Suprapubic skin (tissue), 4 donors: ENCODE data around the gene ADAMTS12. TPM values are rescaled to one million over a fixed set of nuclear protein-coding genes. Genes with fewer than 3 reads are reported as not detected.

ENCODE experiments used
- DNase-seq, 2 donors: peaks; one replicate each; pipeline ENCODE4 v3.0.0-alpha.2; 2019; ENCODE audit warnings: low spot score in 2 of 2
- H3K27ac ChIP-seq: fragments of 200-600 bp; sonication (generic); one replicate; pipeline ENCODE4 v1.5.1; 2019
- H3K27me3 ChIP-seq: fragments of 200-600 bp; sonication (generic); one replicate; pipeline ENCODE4 v1.5.1; 2019
- H3K36me3 ChIP-seq: fragments of 200-600 bp; sonication (generic); one replicate; pipeline ENCODE4 v1.5.1; 2019
- H3K4me1 ChIP-seq: fragments of 200-600 bp; sonication (generic); one replicate; pipeline ENCODE4 v1.5.1; 2019
- H3K4me3 ChIP-seq: fragments of 200-600 bp; sonication (generic); one replicate; pipeline ENCODE4 v1.5.1; 2019; ENCODE audit warnings: mild to moderate bottlenecking
- H3K9me3 ChIP-seq: fragments of 200-600 bp; sonication (generic); one replicate; pipeline ENCODE4 v1.5.1; 2019
- CTCF ChIP-seq, 2 donors: fragments of 200-600 bp in 1 of 2; fragments of 450-650 bp in 1 of 2; sonication (generic) in 1 of 2; IDR thresholded peaks; one replicate each; pipeline ENCODE4 v1.5.1; 2016 to 2019; ENCODE audit warnings: antibody characterized with exemption in 2 of 2, mild to moderate bottlenecking in 1 of 2, moderate library complexity in 1 of 2
- EP300 ChIP-seq: sonication (generic); formaldehyde crosslinking; IDR thresholded peaks from one replicate; pipeline ENCODE4 v1.6.1; 2017; ENCODE audit warnings: antibody characterized with exemption
- POLR2A ChIP-seq, 2 donors: fragments of 450-650 bp; IDR thresholded peaks; one replicate each; pipeline ENCODE4 v1.6.1; 2017; ENCODE audit warnings: antibody characterized with exemption in 2 of 2, mild to moderate bottlenecking in 2 of 2, moderate library complexity in 2 of 2
- POLR2AphosphoS5 ChIP-seq, 3 donors: sonication (generic); formaldehyde crosslinking; IDR thresholded peaks; one replicate each; pipeline ENCODE4 v1.6.1; 2017; ENCODE audit warnings: antibody characterized with exemption in 3 of 3
- WGBS: methylation state at CpG from one replicate; pipeline ENCODE4 v1.1.5; 2018; 5-methylcytosine and 5-hydroxymethylcytosine counted together
- total RNA-seq, 4 donors: library from RNA; depleted of rRNA; stranded (reverse); fragments of >200 nt; gene quantifications; one replicate each; pipeline ENCODE4 v1.1.0, GENCODE V29; 2016

The ADAMTS12 gene
- total RNA-seq, 4 donors from 2014 or later, result 0.26 to 1.3 (median 0.57) TPM

- H3K4me3 ChIP-seq, result no peak overlapping the region
- no peaks in the 10 kb centered on the region for H3K4me1 ChIP-seq
- 18% methylated on average over 2 of the region's 2 CpGs for WGBS
- TF ChIP-seq CTCF (IDR thresholded peaks at IDR 0.05) (no peak), POLR2A (IDR thresholded peaks at IDR 0.05) (no peak), POLR2AphosphoS5 (IDR thresholded peaks at IDR 0.05) (no peak), EP300 (no peak)
- no peaks in the 10 kb centered on the region for H3K36me3 ChIP-seq
- H3K9me3 ChIP-seq, result no peaks in the 10 kb centered on the region
- no peaks in the 10 kb centered on the region for H3K27me3 ChIP-seq
- DNase-seq, result no peak
- no peak overlapping the region for H3K27ac ChIP-seq
These were observed 149.6 kb downstream of the ADAMTS12 start for GRCh38 chr5:33742181-33742580.

GRCh38 chr5:33738967-33739366 is 152.8 kb downstream of the ADAMTS12 start:
- H3K27ac ChIP-seq, result no peak overlapping the region
- TF ChIP-seq EP300, result no peak
- no peak for TF ChIP-seq POLR2A (IDR thresholded peaks at IDR 0.05)
- TF ChIP-seq CTCF (IDR thresholded peaks at IDR 0.05), result no peak
- TF ChIP-seq POLR2AphosphoS5 (IDR thresholded peaks at IDR 0.05), result no peak

GRCh38 chr5:33738097-33738496 is 153.7 kb downstream of the ADAMTS12 start:
- Histone ChIP-seq H3K4me1 (no peaks in the 10 kb centered on the region), H3K4me3 (no peak overlapping the region), H3K9me3 (no peaks in the 10 kb centered on the region), H3K27ac (no peak overlapping the region), H3K36me3 (no peaks in the 10 kb centered on the region), H3K27me3 (no peaks in the 10 kb centered on the region)
- no peak for DNase-seq
- TF ChIP-seq EP300 (no peak), POLR2AphosphoS5 (IDR thresholded peaks at IDR 0.05) (no peak), CTCF (IDR thresholded peaks at IDR 0.05) (no peak), POLR2A (IDR thresholded peaks at IDR 0.05) (no peak)
- WGBS, result 76% methylated on average over 3 of the region's 3 CpGs

More at GRCh38 chr5:33738967-33739366, 152.8 kb downstream of the ADAMTS12 start:
- Histone ChIP-seq H3K4me3 (no peak overlapping the region), H3K4me1 (no peaks in the 10 kb centered on the region), H3K27me3 (no peaks in the 10 kb centered on the region), H3K9me3 (no peaks in the 10 kb centered on the region), H3K36me3 (no peaks in the 10 kb centered on the region)
- no peak for DNase-seq
- 89% methylated on average over 6 of the region's 6 CpGs for WGBS

GRCh38 chr5:33737697-33738096 is 154.1 kb downstream of the ADAMTS12 start:
- TF ChIP-seq POLR2A (IDR thresholded peaks at IDR 0.05) (no peak), CTCF (IDR thresholded peaks at IDR 0.05) (no peak), EP300 (no peak), POLR2AphosphoS5 (IDR thresholded peaks at IDR 0.05) (no peak)
- no peaks in the 10 kb centered on the region for H3K27me3 ChIP-seq
- no peaks in the 10 kb centered on the region for H3K36me3 ChIP-seq
- H3K4me1 ChIP-seq, result no peaks in the 10 kb centered on the region
- no peak overlapping the region for H3K4me3 ChIP-seq
- DNase-seq, result no peak
- no peaks in the 10 kb centered on the region for H3K9me3 ChIP-seq
- no peak overlapping the region for H3K27ac ChIP-seq
- 81% methylated on average over 2 of the region's 2 CpGs for WGBS

GRCh38 chr5:33737284-33737683 is 154.5 kb downstream of the ADAMTS12 start:
- WGBS, result 70% methylated on average over 1 of the region's 1 CpG
- no peak for DNase-seq
- H3K27me3 ChIP-seq, result no peaks in the 10 kb centered on the region
- no peaks in the 10 kb centered on the region for H3K4me1 ChIP-seq
- H3K36me3 ChIP-seq, result no peaks in the 10 kb centered on the region
- H3K4me3 ChIP-seq, result no peak overlapping the region
- H3K9me3 ChIP-seq, result no peaks in the 10 kb centered on the region
- no peak overlapping the region for H3K27ac ChIP-seq
- TF ChIP-seq CTCF (IDR thresholded peaks at IDR 0.05) (no peak), POLR2AphosphoS5 (IDR thresholded peaks at IDR 0.05) (no peak), POLR2A (IDR thresholded peaks at IDR 0.05) (no peak), EP300 (no peak)
